GM19372 (cell line): ENCODE results near the gene CASP8.

Experiments
- ATAC-seq: cut with Tn5 transposase; IDR thresholded peaks from one replicate; pipeline ENCODE4 v1.9.1; 2021; ENCODE audit warnings: mild to moderate bottlenecking, low read depth, moderate library complexity; ENCODE audit not compliant: unreplicated experiment

The CASP8 gene

GRCh38 chr2:201260302-201260800 lies at the start of gene CASP8:
TSS of gene CASP8 (plus strand) at chr2:201260536. CDS start at chr2:201266487, 5,951 bp downstream.
- peak; percentile 32 for ATAC-seq

DNA sequence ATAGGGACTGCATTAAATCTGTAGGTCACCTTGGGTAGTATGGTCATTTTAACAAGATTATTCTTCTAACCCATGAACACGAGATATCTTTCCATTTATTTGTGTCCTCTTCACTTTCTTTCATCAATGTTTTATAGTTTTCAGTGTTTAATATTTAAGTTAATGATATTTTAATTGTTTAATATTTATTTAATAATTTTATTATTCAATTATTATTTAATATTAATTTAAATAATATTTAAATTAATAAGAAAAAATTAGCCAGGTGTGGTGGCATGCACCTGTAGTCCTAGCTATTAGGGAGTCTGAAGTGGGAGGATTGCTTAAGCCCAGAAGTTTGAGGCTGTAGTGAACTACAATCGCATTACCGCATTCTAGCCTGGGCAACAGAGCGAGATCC lies 44.4 kb upstream of the CASP8 start:
- ATAC-seq, result no peak

- ATAC-seq, result no peak
These were observed 43.4 kb upstream of the CASP8 start for GRCh38 chr2:201216918-201217317.

DNA sequence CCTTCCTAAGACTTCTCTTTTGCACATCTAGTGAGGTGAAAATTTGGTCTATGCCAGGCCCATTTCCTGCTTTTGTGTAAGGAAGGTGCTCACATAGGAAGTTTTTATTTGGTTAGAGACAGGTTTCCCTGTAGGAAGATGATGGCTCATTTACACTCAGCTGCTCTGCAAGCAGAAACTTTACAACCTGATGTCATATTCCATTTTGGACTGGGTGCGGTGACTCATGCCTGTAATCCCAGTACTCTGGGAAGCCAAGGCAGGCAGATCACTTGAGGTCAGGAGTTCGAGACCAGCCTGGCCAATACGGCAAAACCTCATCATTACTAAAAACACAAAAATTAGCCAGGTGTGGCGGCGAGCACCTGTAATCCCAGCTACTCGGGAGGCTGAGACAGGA lies 41.6 kb upstream of the CASP8 start:
- no peak for ATAC-seq

DNA sequence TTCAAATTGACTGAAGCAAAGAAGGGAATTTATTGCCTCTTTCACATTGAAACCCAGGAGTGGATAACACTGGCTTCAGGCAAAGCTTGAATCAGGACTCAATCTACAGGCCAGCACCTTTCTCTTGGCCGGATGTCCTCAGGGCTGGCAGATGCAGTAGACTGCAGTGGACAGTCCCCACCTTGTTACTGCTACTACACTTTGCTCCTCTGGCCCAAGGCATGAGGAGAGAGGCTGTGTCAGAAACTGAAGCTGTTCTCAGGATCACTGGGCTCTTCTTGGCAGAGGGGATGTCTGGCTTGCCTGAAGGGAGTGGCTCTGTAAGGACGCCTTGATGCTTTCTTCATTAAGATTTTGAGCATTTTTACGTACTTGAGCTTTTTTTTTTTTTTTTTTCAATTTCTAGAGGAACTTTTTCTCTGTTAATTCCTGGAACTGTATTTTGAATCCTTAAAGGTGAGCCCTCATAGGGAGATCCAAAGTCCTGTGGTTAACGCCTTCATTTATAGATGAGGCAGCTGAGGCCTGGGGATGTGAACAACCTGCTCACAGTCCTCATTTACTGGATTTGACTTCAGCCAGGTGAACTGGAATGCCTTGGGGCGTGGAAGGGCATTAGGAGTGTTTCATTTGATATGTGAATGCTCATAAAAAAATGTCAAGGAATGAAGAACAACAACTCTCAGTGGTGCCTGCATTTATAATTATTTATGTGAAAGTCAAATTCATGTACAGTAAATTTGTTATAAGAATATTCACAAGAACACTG lies 40.8 kb upstream of the CASP8 start:
- ATAC-seq, result no peak

GRCh38 chr2:201220102-201220570 lies 40.2 kb upstream of the CASP8 start:
- no peak for ATAC-seq

DNA sequence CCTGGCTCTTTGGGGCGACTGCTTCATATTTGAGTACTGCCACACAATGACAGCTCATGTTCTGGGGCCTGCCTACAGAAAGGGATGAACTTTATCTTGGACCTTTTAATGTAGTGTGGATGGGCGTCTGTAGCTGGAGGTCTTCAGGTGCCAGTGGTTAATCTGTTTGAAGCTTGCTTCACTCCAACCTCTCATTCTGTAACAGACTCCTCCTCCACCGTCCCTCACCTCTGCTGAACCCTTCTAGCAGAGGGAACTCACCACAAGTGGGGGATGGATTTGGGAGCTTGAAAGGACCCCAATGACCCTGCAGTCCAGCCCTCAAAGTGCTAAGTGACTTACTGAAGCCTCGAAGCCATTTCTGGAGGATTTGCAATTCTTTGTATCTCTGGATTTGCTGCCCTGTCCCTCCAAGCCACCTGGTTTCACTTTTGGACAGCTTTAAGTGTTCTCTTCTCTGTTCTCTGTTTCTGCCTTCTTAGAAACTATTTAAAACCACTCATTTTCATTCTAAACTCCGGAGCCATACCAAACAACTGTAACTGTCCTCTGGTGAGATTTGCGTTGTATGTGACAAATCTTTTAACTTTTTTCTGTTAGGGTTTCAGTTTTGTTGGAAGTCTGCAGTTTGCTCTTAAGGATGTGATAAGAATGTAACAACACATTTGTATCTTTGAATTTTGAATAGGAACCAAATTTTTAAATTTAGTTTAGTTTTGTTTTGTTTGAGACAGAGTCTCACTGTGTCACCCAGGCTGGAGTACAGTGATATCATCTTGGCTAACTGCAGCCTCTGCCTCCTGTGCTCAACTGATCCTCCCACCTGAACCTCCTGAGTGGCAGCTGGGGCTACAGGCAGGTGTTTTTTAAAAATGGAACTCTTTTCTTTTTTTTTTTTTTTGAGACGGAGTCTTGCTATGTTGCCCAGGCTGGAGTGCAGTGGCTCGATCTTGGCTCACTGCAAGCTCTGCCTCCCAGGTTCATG lies 37.0 kb upstream of the CASP8 start:
- ATAC-seq, result peak; percentile 92

DNA sequence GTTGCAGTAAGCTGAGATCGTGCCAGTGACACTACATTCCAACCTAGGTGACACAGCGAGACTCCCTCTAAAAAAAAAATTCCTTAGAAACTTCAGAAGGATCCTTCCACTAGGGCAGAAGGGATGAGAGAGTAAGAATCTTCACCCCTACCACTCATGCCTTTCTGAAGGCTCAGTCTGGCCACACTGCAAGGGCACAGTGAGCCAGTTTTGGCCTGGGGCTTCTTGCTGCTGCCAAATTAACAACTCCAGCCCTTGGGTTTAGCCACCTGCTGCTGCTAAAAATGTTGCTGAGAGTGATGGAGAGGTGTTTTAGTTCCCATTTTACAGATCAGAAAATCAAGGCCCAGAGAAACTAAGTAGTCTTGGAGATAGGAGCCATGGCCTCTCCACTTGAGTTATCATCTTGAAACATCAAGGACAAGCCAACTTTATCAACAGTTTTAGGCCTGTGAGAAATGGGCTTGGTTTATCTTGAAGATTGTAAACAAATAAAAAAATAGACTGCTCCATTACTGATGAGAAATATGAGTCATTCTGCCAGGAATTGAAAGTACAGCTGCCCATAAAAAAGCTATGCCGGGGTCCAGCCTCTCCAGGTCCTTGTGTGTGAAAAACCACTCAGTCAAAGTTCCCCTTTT lies 31.9 kb upstream of the CASP8 start:
- ATAC-seq, result no peak

- no peak for ATAC-seq
These were observed 31.4 kb upstream of the CASP8 start for GRCh38 chr2:201228912-201229290.

DNA sequence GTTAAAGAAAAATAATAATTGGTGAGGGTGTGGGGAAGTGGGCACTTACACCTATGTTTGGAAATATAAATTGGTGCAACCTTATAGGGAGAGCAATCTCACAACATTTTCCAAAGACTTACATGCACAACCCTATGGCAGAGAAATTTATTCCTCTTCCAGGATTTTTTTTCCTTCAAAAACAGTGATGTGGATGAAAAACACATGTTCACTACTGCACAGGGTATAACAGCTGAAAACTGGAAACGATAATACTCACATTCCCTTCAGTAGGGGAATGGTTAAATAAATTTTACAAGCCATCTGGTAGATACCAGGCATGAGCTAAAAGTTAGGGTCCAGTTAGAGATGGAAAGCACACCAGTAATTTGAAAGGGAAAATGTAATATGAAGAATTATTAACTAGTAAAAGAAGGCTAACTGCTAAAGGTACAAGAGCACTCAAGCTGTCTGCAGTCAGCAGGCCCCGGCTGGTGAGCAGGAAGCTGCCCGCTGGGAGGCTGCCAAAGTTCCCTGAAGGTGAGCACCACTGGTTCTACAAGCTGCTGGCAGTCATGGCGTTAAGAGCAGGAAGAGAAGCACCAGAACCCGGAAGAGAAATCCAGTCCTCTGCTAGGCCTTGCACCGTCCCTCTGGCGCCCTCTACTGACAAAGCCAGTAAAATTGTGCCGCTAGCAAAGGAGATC lies 28.4 kb upstream of the CASP8 start:
- peak; percentile 47 for ATAC-seq

DNA sequence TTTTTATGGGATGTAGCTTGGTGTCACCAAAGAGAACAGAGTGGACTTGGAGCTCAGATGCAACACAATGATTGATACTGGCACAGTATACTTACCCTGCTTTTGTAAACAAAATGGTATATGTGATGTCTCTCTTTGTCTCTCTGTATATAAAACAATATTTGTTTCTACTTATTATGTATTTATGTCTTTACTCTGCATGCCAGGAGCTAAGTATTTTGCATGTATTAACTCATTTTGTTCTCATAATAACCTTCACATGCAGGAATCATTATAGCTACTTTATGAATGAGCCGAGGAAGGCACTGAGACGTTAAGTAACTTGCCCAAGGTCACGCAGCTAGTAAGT lies 27.9 kb upstream of the CASP8 start:
- ATAC-seq, result no peak

DNA sequence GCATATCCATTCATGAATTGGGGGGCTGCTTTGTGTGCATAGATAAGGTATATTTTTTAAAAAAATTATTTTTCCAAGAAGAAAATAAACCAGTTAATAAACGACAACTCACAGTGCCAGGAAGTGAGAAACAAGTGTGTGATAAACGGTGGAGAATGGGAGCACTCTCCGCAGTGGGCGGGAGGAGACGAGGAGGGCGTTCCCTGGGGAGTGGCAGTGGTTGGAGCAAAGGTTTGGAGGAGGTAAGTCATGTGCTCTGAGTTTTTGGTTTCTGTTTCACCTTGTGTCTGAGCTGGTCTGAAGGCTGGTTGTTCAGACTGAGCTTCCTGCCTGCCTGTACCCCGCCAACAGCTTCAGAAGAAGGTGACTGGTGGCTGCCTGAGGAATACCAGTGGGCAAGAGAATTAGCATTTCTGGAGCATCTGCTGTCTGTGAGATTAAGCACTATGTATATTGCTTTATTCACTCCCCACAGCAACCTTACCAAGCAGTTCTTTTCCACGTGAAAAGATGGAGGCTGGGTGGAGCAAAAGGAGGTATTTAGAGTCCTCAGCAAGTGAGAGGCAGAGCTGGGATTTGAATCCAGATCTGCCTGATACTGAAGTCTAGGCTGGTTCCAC lies 27.0 kb upstream of the CASP8 start:
- peak; percentile 88 for ATAC-seq

DNA sequence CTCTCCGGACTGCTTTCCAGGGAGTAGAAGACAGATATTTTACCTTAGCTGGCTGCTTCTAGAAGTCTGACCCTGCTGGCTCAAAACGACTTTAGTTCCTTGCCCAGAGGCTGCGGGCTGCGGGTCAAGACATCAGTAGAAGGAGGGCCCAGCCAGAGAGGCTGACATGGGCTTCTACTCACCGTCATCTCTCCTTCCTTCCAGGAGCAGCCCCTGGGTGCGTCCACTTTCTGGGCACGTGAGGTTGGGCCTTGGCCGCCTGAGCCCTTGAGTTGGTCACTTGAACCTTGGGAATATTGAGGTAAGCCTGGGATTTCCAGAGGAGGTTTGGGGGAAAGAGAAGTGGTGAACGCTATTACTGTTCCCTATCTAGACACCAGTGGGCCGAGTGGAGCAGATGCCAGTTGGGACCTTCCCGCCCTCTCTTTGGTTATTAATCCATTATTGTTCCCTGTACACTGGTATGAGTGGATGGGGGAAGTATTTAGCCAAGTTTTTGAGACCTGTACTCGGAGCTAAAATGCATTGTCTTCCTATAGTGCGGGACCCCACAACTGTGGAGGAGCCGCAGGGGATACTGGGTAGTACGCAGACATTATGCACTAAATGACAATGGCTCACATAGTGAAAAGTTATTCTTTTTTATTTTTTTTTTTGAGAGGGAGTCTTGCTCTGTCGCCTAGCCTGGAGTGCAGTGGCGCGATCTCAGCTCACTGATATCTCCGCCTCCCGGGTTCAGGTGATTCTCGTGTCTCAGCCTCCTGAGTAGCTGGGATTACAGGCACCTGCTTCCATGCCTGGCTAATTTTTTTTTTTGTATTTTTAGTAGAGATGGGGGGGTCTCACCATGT lies 26.3 kb upstream of the CASP8 start:
- ATAC-seq, result peak; percentile 12

GRCh38 chr2:201234663-201235135 lies 25.6 kb upstream of the CASP8 start:
- ATAC-seq, result no peak

- ATAC-seq, result no peak
These were observed 24.2 kb upstream of the CASP8 start for GRCh38 chr2:201235860-201236811.

DNA sequence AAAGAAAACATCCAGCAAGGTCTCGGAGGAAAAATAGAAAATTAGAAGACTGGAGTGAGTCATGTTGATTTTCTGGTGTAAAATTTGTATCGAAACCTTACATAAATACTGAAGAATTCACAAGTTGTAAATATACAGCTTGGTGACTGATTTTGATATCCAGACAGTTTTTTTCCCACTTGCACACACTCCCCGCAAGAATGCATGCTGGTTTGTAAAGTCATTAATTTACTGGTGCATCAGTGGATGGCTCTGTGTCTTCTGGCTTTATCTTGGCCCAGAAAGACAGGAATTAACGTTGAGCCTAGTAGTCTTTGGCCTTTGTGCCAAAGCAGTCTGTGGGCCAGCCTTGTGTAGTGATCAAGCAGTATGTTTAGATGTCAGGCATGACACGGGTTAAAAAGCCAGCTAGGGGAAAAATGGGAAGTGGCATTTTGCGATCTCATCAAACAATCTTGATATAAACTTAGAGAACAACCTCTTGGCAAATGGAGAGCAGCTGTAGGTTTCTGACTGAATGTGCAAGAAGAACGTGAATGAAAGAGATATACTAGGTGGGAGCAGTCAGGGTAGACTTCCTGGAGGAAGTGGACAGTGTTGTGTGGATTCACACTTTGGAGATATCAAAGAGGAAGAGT lies 22.7 kb upstream of the CASP8 start:
- ATAC-seq, result no peak
